ENCODE results near the gene MMP21.

MMP21 gene

GRCh38 chr10:125765835-125766234 lies 9.8 kb downstream of the MMP21 start:
- TF ChIP-seq FOXP2 (optimal IDR thresholded peaks at IDR 0.05; ENCODE audit: borderline replicate concordance, extremely low read depth, extremely low read length, insufficient read depth) (no peak), REST (IDR thresholded peaks at IDR 0.05; ENCODE audit: insufficient read depth in 1 of 2, low read depth in 2 of 2, low read length in 2 of 2) (no peak), TAF1 (IDR thresholded peaks at IDR 0.05; ENCODE audit: borderline replicate concordance, insufficient read depth, low read length) (no peak), SIN3A (IDR thresholded peaks at IDR 0.05; ENCODE audit: borderline replicate concordance, insufficient read depth, low read length) (no peak), POLR2AphosphoS5 (IDR thresholded peaks at IDR 0.05; ENCODE audit: low read depth, low read length) (no peak)

- no peak for TF ChIP-seq POLR2AphosphoS5 (IDR thresholded peaks at IDR 0.05; ENCODE audit: low read depth, low read length)
- no peak for TF ChIP-seq FOXP2 (optimal IDR thresholded peaks at IDR 0.05; ENCODE audit: borderline replicate concordance, extremely low read depth, extremely low read length, insufficient read depth)
- no peak for TF ChIP-seq TAF1 (IDR thresholded peaks at IDR 0.05; ENCODE audit: borderline replicate concordance, insufficient read depth, low read length)
- no peak for TF ChIP-seq SIN3A (IDR thresholded peaks at IDR 0.05; ENCODE audit: borderline replicate concordance, insufficient read depth, low read length)
- TF ChIP-seq REST (IDR thresholded peaks at IDR 0.05; ENCODE audit: insufficient read depth in 1 of 2, low read depth in 2 of 2, low read length in 2 of 2): no peak
Observed at GRCh38 chr10:125762692-125763648, 12.7 kb downstream of the MMP21 start.

GRCh38 chr10:125761961-125762360 lies 13.7 kb downstream of the MMP21 start:
- TF ChIP-seq POLR2AphosphoS5 (IDR thresholded peaks at IDR 0.05; ENCODE audit: low read depth, low read length) (no peak), SIN3A (IDR thresholded peaks at IDR 0.05; ENCODE audit: borderline replicate concordance, insufficient read depth, low read length) (no peak), TAF1 (IDR thresholded peaks at IDR 0.05; ENCODE audit: borderline replicate concordance, insufficient read depth, low read length) (no peak), REST (IDR thresholded peaks at IDR 0.05; ENCODE audit: insufficient read depth in 1 of 2, low read depth in 2 of 2, low read length in 2 of 2) (no peak), FOXP2 (optimal IDR thresholded peaks at IDR 0.05; ENCODE audit: borderline replicate concordance, extremely low read depth, extremely low read length, insufficient read depth) (no peak)

- TF ChIP-seq REST (IDR thresholded peaks at IDR 0.05; ENCODE audit: insufficient read depth in 1 of 2, low read depth in 2 of 2, low read length in 2 of 2) (no peak), FOXP2 (optimal IDR thresholded peaks at IDR 0.05; ENCODE audit: borderline replicate concordance, extremely low read depth, extremely low read length, insufficient read depth) (no peak)
Observed at GRCh38 chr10:125757742-125758141, 17.9 kb downstream of the MMP21 start.
